HepG2 (cell line): ENCODE measurements around the gene ALK. TPM values are rescaled to one million over a fixed set of nuclear protein-coding genes. Genes with fewer than 3 reads are reported as not detected.

Source experiments
- ATAC-seq: fragments of 200-7000 bp; cut with Tn5 transposase; 3 replicates; pipeline ENCODE4 v1.9.1; 2020; ENCODE audit warnings: mild to moderate bottlenecking, moderate library complexity
- BruUV-seq: library from RNA; stranded (reverse); fragments of 400-500 nt; replicated peaks from 2 replicates; lab custom pipeline; 2021; lab: Mats Ljungman, UMichigan
- CTCF ChIA-PET: fragments of 300-600 bp; formaldehyde crosslinking; extraction: SDS; loops from one replicate; lab custom pipeline; 2021; ENCODE audit warnings: low total read pairs, inconsistent platforms, low intra/inter-chr PET ratio; lab: Yijun Ruan, JAX
- POLR2A ChIA-PET: fragments of 350-600 bp; sonication (Branson Sonifier 250); formaldehyde crosslinking; loops from one replicate; lab custom pipeline; 2020; ENCODE audit warnings: antibody characterized with exemption, inconsistent platforms; lab: Yijun Ruan, JAX
- DNase-seq: peaks from one replicate; pipeline ENCODE4 v3.0.0-alpha.2; 2015; ENCODE audit warnings: low spot score
- FAIRE-seq: peaks from 3 replicates; lab custom pipeline; 2011; peaks lifted over from hg19 to GRCh38; lab: Jason Lieb, UNC
- H2AFZ ChIP-seq: one replicate; pipeline ENCODE4 v1.6.1; 2011; ENCODE audit warnings: low read length, inconsistent platforms
- H3K27ac ChIP-seq: fragments of 300-600 bp; 3 replicates; pipeline ENCODE4 v1.8.0; 2011; ENCODE audit warnings: mixed run types, mild to moderate bottlenecking, mixed read lengths, low read length, inconsistent platforms; ENCODE audit not compliant: insufficient read depth; ENCODE audit errors: extremely low read length
- H3K27me3 ChIP-seq, 2 experiments: fragments of 200-600 bp in 1 of 2; 2 replicates in 1 of 2; 3 replicates in 1 of 2; pipeline versions ENCODE4 v1.6.0 to v1.8.0; 2011; ENCODE audit warnings: low read length in 2 of 2, mild to moderate bottlenecking in 2 of 2, moderate library complexity in 2 of 2, inconsistent platforms in 1 of 2; ENCODE audit not compliant: insufficient read depth in 2 of 2, control insufficient read depth in 1 of 2
- H3K36me3 ChIP-seq, 2 experiments: fragments of 200-600 bp in 1 of 2; replicated peaks in 1 of 2; 2 replicates in 1 of 2; 3 replicates in 1 of 2; pipeline versions ENCODE4 v1.5.1 to v1.8.0; 2011; ENCODE audit warnings: low read length in 2 of 2, inconsistent platforms in 1 of 2; ENCODE audit not compliant: insufficient read depth in 2 of 2, control insufficient read depth in 1 of 2
- H3K4me1 ChIP-seq: 2 replicates; pipeline ENCODE4 v1.5.1; 2012; ENCODE audit warnings: low read length, inconsistent platforms; ENCODE audit not compliant: insufficient read depth
- H3K4me2 ChIP-seq: 2 replicates; pipeline ENCODE4 v1.6.0; 2011; ENCODE audit warnings: low read depth, low read length, inconsistent platforms
- H3K4me3 ChIP-seq, 3 experiments: fragments of 200-600 bp in 1 of 3; sonication (generic), shearing (Covaris generic) in 1 of 3; replicated peaks in 1 of 3; 2 replicates each; pipeline ENCODE4 v1.5.1; 2011 to 2016; ENCODE audit warnings: low read length in 3 of 3, inconsistent platforms in 2 of 3, low read depth in 2 of 3, mild to moderate bottlenecking in 2 of 3, control low read depth in 1 of 3, mixed read lengths in 1 of 3; ENCODE audit not compliant: insufficient read depth in 1 of 3
- H3K79me2 ChIP-seq: one replicate; pipeline ENCODE4 v1.6.1; 2011; ENCODE audit warnings: low read length, inconsistent platforms; ENCODE audit not compliant: insufficient read depth
- H3K9ac ChIP-seq: 2 replicates; pipeline ENCODE4 v1.6.0; 2011; ENCODE audit warnings: mild to moderate bottlenecking, low read depth, low read length, inconsistent platforms; ENCODE audit not compliant: insufficient read depth
- H3K9me3 ChIP-seq: 2 replicates; pipeline ENCODE4 v1.5.1; 2012; ENCODE audit warnings: mild to moderate bottlenecking, low read length
- H4K20me1 ChIP-seq: 2 replicates; pipeline ENCODE4 v1.6.0; 2011; ENCODE audit warnings: inconsistent platforms, mild to moderate bottlenecking, low read length, moderate library complexity; ENCODE audit not compliant: insufficient read depth
- BATF2 ChIP-seq: sonication (generic); formaldehyde crosslinking; IDR thresholded peaks from 2 replicates; pipeline ENCODE4 v1.8.0; 2022; ENCODE audit warnings: mild to moderate bottlenecking, missing genetic modification reagents, moderate library complexity
- BCL6 ChIP-seq: IDR thresholded peaks from 2 replicates; pipeline ENCODE4 v1.6.1; 2016; ENCODE audit warnings: missing genetic modification reagents, missing compliant biosample characterization
- EZH2 ChIP-seq: conservative IDR thresholded peaks from 2 replicates; pipeline ENCODE4 v1.6.1; 2012; ENCODE audit warnings: mild to moderate bottlenecking, low read depth, low read length, moderate library complexity
- IRF2 ChIP-seq: IDR thresholded peaks from 2 replicates; pipeline ENCODE4 v1.6.1; 2018; ENCODE audit warnings: missing genetic modification reagents, missing compliant biosample characterization
- KAT8 ChIP-seq: IDR thresholded peaks from 2 replicates; pipeline ENCODE4 v1.6.1; 2016; ENCODE audit warnings: missing genetic modification reagents, missing compliant biosample characterization
- MIER2 ChIP-seq: IDR thresholded peaks from 2 replicates; pipeline ENCODE4 v1.6.1; 2016; ENCODE audit warnings: missing biosample characterization, missing genetic modification reagents
- NCOA2 ChIP-seq: sonication (generic); formaldehyde crosslinking; IDR thresholded peaks from 2 replicates; pipeline ENCODE4 v1.8.0; 2022; ENCODE audit warnings: inconsistent platforms
- ZFP1 ChIP-seq: IDR thresholded peaks from 2 replicates; pipeline ENCODE4 v1.6.1; 2016
- ZFP36L1 ChIP-seq: sonication (generic); formaldehyde crosslinking; IDR thresholded peaks from 2 replicates; pipeline ENCODE4 v1.8.0; 2022; ENCODE audit warnings: mild to moderate bottlenecking, missing genetic modification reagents, moderate library complexity
- ZNF350 ChIP-seq: sonication (generic); formaldehyde crosslinking; IDR thresholded peaks from 2 replicates; pipeline ENCODE4 v1.4.0; 2020; ENCODE audit warnings: mild to moderate bottlenecking, low read depth, missing genetic modification reagents, borderline replicate concordance
- WGBS: methylation state at CpG from one replicate; pipeline ENCODE4 v1.1.6; 2017; ENCODE audit warnings: low lambda C conversion rate; 5-methylcytosine and 5-hydroxymethylcytosine counted together
- in situ Hi-C: cut with HindIII; loops from 2 replicates; pipeline ENCODE4 v1.10.0; 2017; ENCODE audit warnings: low pct_unique_long_range_greater_than_20kb; ENCODE audit not compliant: extremely low pct_ligation_motif_present
- intact Hi-C: fragments of 100-400 bp; cut with micrococcal nuclease; formaldehyde crosslinking; loops from one replicate; pipeline ENCODE4 v1.10.0; 2022; ENCODE audit not compliant: unreplicated experiment
- polyA plus RNA-seq, 8 experiments: library from polyadenylated mRNA; depleted of rRNA in 3 of 8; stranded (reverse) in 7 of 8; unstranded in 1 of 8; fragments of >200 nt; fragmentation: Illumina TruSeq in 4 of 8; extraction: Trizol in 4 of 8; gene quantifications; 2 replicates each; pipeline versions ENCODE4 v1.2.1 to v1.2.3, GENCODE V29; 2011 to 2016; ENCODE audit warnings: low read depth in 4 of 8, missing spikeins in 1 of 8, mixed read lengths in 1 of 8; ENCODE audit not compliant: insufficient read depth in 1 of 8
- total RNA-seq, 5 experiments: library from RNA; depleted of rRNA; stranded (reverse); fragments of >200 nt; fragmentation: Illumina TruSeq; extraction: Trizol; gene quantifications; 2 replicates each; pipeline ENCODE4 v1.2.3, GENCODE V29; 2016; ENCODE audit warnings: low read depth in 1 of 5

ALK gene
- total and polyA plus RNA-seq, 2 of the 13 experiments (the other 11 are each of a cell fraction or from before 2014, with no cell fraction given): not detected

GRCh38 chr2:29261003-29261402, 660.4 kb downstream of the ALK start:
- DNase-seq (no peak), FAIRE-seq (no peak), ATAC-seq (no peak; the same call in 2 of the 3 replicates)
- TF ChIP-seq ZNF350 (CRISPR knock-in tag) (no peak), BATF2 (CRISPR knock-in tag) (no peak), BCL6 (CRISPR knock-in tag) (no peak), MIER2 (no peak), ZFP1 (CRISPR knock-in tag) (no peak), ZFP36L1 (CRISPR knock-in tag) (no peak), EZH2 (no peak), NCOA2 (CRISPR knock-in tag) (no peak), KAT8 (CRISPR knock-in tag) (no peak), IRF2 (no peak)
- no peak overlapping the region for H3K27ac ChIP-seq
- POLR2A ChIA-PET: no interaction called here
- CTCF ChIA-PET: no interaction called here
- no peak overlapping the region for H3K4me3 ChIP-seq
- no peaks in the 10 kb centered on the region for H4K20me1 ChIP-seq
- no peak overlapping the region for H2AFZ ChIP-seq
- H3K9me3 ChIP-seq: no peaks in the 10 kb centered on the region
- in situ Hi-C loops: no loop called here
- H3K4me2 ChIP-seq: no peak overlapping the region
- no TSS peak for BruUV-seq
- H3K79me2 ChIP-seq: no peaks in the 10 kb centered on the region
- H3K36me3 ChIP-seq: no peaks in the 10 kb centered on the region
- intact Hi-C loops: no loop called here
- WGBS: 3% methylated on average over 3 of the region's 3 CpGs
- no peak overlapping the region for H3K9ac ChIP-seq
- H3K27me3 ChIP-seq: peaks cover 1 to 17% of the 10 kb centered on the region in 2 experiments; a peak in 3 of 5 replicates
- no peaks in the 10 kb centered on the region for H3K4me1 ChIP-seq
